PFSK-1 (cell line): ENCODE data around the gene YPEL4.

ENCODE experiments used
- FOXP2 ChIP-seq: optimal IDR thresholded peaks from 2 replicates; pipeline ENCODE3; 2011; ENCODE audit warnings: borderline replicate concordance, control low read depth, inconsistent platforms; ENCODE audit not compliant: insufficient read depth; ENCODE audit errors: extremely low read length, extremely low read depth
- POLR2AphosphoS5 ChIP-seq: IDR thresholded peaks from 2 replicates; pipeline ENCODE4 v1.6.1; 2012; ENCODE audit warnings: low read depth, mild to moderate bottlenecking, control low read depth, low read length, moderate library complexity
- REST ChIP-seq, 2 experiments: IDR thresholded peaks; 2 replicates each; pipeline versions ENCODE4 v1.6.1 to v1.8.0; 2011 to 2012; ENCODE audit warnings: low read depth in 2 of 2, low read length in 2 of 2, control low read depth in 1 of 2, inconsistent platforms in 1 of 2, mild to moderate bottlenecking in 1 of 2, moderate library complexity in 1 of 2; ENCODE audit not compliant: insufficient read depth in 1 of 2
- SIN3A ChIP-seq: IDR thresholded peaks from 2 replicates; pipeline ENCODE4 v1.6.1; 2012; ENCODE audit warnings: mild to moderate bottlenecking, low read length, moderate library complexity, borderline replicate concordance; ENCODE audit not compliant: insufficient read depth
- TAF1 ChIP-seq: IDR thresholded peaks from 2 replicates; pipeline ENCODE4 v1.6.1; 2012; ENCODE audit warnings: low read length, control low read depth, borderline replicate concordance; ENCODE audit not compliant: insufficient read depth

YPEL4 gene

GRCh38 chr11:57618438-57618837 lies 31.3 kb downstream of the YPEL4 start:
- TF ChIP-seq REST (IDR thresholded peaks at IDR 0.05; ENCODE audit: insufficient read depth in 1 of 2, low read depth in 2 of 2, low read length in 2 of 2) (no peak), POLR2AphosphoS5 (no peak), FOXP2 (no peak), SIN3A (no peak), TAF1 (no peak)

- TF ChIP-seq SIN3A: no peak
- no peak for TF ChIP-seq REST (IDR thresholded peaks at IDR 0.05; ENCODE audit: insufficient read depth in 1 of 2, low read depth in 2 of 2, low read length in 2 of 2)
- no peak for TF ChIP-seq POLR2AphosphoS5
- no peak for TF ChIP-seq FOXP2
- no peak for TF ChIP-seq TAF1
These were observed 33.1 kb downstream of the YPEL4 start for GRCh38 chr11:57616595-57616994.

- TF ChIP-seq POLR2AphosphoS5 (no peak), REST (IDR thresholded peaks at IDR 0.05; ENCODE audit: insufficient read depth in 1 of 2, low read depth in 2 of 2, low read length in 2 of 2) (no peak), SIN3A (no peak), TAF1 (no peak), FOXP2 (no peak)
These were observed 34.4 kb downstream of the YPEL4 start for GRCh38 chr11:57615308-57615707.

GRCh38 chr11:57614234-57614772 lies 35.4 kb downstream of the YPEL4 start:
- TF ChIP-seq REST (IDR thresholded peaks at IDR 0.05; ENCODE audit: insufficient read depth in 1 of 2, low read depth in 2 of 2, low read length in 2 of 2) (no peak), SIN3A (no peak), FOXP2 (no peak), POLR2AphosphoS5 (no peak), TAF1 (no peak)

- TF ChIP-seq REST (IDR thresholded peaks at IDR 0.05; ENCODE audit: insufficient read depth in 1 of 2, low read depth in 2 of 2, low read length in 2 of 2) (no peak), POLR2AphosphoS5 (no peak), FOXP2 (no peak), SIN3A (no peak), TAF1 (no peak)
These were observed 39.5 kb downstream of the YPEL4 start for GRCh38 chr11:57610170-57610569.
